SK-N-SH (cell line): ENCODE data around the gene TMA7. TPM values are rescaled to one million over a fixed set of nuclear protein-coding genes. Genes with fewer than 3 reads are reported as not detected.

Experiments
- CTCF ChIA-PET: fragments of 300-600, 350-600 bp; formaldehyde crosslinking; extraction: SDS; loops from one replicate; lab custom pipeline; 2021; lab: Yijun Ruan, JAX
- POLR2A ChIA-PET: fragments of 350-600 bp; sonication (Branson Sonifier 250); formaldehyde crosslinking; extraction: SDS; loops from one replicate; lab custom pipeline; 2020; ENCODE audit warnings: antibody characterized with exemption, inconsistent platforms; lab: Yijun Ruan, JAX
- DNase-seq: peaks from one replicate; pipeline ENCODE4 v3.0.0; 2012
- H2AFZ ChIP-seq: fragments of 200-600 bp; sonication (generic); 2 replicates; pipeline ENCODE4 v1.8.1; 2016; ENCODE audit warnings: antibody characterized with exemption, mild to moderate bottlenecking, low read depth
- H3F3A ChIP-seq: fragments of 200-600 bp; sonication (generic); replicated peaks from 2 replicates; pipeline ENCODE3; 2016; ENCODE audit warnings: antibody characterized with exemption, mild to moderate bottlenecking; ENCODE audit not compliant: insufficient read depth
- H3K27ac ChIP-seq, 2 experiments: fragments of 200-500 bp in 1 of 2; fragments of 200-600 bp in 1 of 2; sonication (Bioruptor generic) in 1 of 2; sonication (generic), shearing (Covaris generic) in 1 of 2; 2 replicates each; pipeline versions ENCODE4 v1.5.1 to v1.6.1; 2014 to 2016; ENCODE audit warnings: low read depth in 2 of 2, inconsistent platforms in 1 of 2, low read length in 1 of 2, mild to moderate bottlenecking in 1 of 2, mixed read lengths in 1 of 2
- H3K27me3 ChIP-seq: fragments of 200-600 bp; sonication (generic), shearing (Covaris generic); 2 replicates; pipeline ENCODE4 v1.6.1; 2016; ENCODE audit warnings: mixed run types; ENCODE audit not compliant: insufficient read depth
- H3K36me3 ChIP-seq, 2 experiments: fragments of 200-500 bp in 1 of 2; fragments of 200-600 bp in 1 of 2; sonication (Bioruptor generic) in 1 of 2; sonication (generic) in 1 of 2; replicated peaks in 1 of 2; 2 replicates each; pipeline versions ENCODE3 to v1.5.1; 2014 to 2016; ENCODE audit warnings: low read length in 1 of 2, mild to moderate bottlenecking in 1 of 2; ENCODE audit not compliant: insufficient read depth in 2 of 2, control insufficient read depth in 1 of 2
- H3K4me1 ChIP-seq, 2 experiments: fragments of 200-500 bp in 1 of 2; fragments of 200-600 bp in 1 of 2; sonication (Bioruptor generic) in 1 of 2; sonication (generic), shearing (Covaris generic) in 1 of 2; 2 replicates each; pipeline versions ENCODE4 v1.5.1 to v1.6.1; 2014 to 2016; ENCODE audit warnings: low read depth in 1 of 2, low read length in 1 of 2, mixed run types in 1 of 2; ENCODE audit not compliant: insufficient read depth in 2 of 2, control insufficient read depth in 1 of 2
- H3K4me2 ChIP-seq: fragments of 200-600 bp; sonication (generic), shearing (Covaris generic); 2 replicates; pipeline ENCODE4 v1.6.1; 2017; ENCODE audit warnings: mixed run types
- H3K4me3 ChIP-seq, 2 experiments: fragments of 200-500 bp in 1 of 2; fragments of 200-600 bp in 1 of 2; sonication (Bioruptor generic) in 1 of 2; sonication (generic), shearing (Covaris generic) in 1 of 2; 2 replicates each; pipeline versions ENCODE4 v1.5.1 to v1.8.1; 2014 to 2016; ENCODE audit warnings: low read depth in 2 of 2, inconsistent platforms in 1 of 2, low read length in 1 of 2, mild to moderate bottlenecking in 1 of 2, mixed read lengths in 1 of 2, moderate library complexity in 1 of 2
- H3K79me2 ChIP-seq: fragments of 200-600 bp; sonication (generic); 2 replicates; pipeline ENCODE4 v1.8.1; 2017; ENCODE audit warnings: mild to moderate bottlenecking; ENCODE audit not compliant: insufficient read depth
- H3K9ac ChIP-seq: fragments of 200-600 bp; sonication (generic); 2 replicates; pipeline ENCODE4 v1.6.1; 2017; ENCODE audit warnings: mixed run types
- H3K9me2 ChIP-seq: fragments of 200-600 bp; sonication (generic); 2 replicates; pipeline ENCODE4 v1.6.1; 2017; ENCODE audit warnings: mixed run types
- H3K9me3 ChIP-seq: fragments of 200-600 bp; sonication (generic); 2 replicates; pipeline ENCODE4 v1.6.1; 2017; ENCODE audit warnings: mixed run types, mild to moderate bottlenecking, moderate library complexity
- H4K20me1 ChIP-seq: fragments of 200-600 bp; sonication (generic); 2 replicates; pipeline ENCODE4 v1.6.1; 2017; ENCODE audit warnings: mild to moderate bottlenecking, mixed run types; ENCODE audit not compliant: insufficient read depth
- CHD2 ChIP-seq: fragments of 150-350 bp; IDR thresholded peaks from 2 replicates; pipeline ENCODE4 v1.6.1; 2018; ENCODE audit warnings: low read length; ENCODE audit not compliant: partially characterized antibody
- EZH2phosphoT487 ChIP-seq: fragments of 200-600 bp; sonication (generic); IDR thresholded peaks from 2 replicates; pipeline ENCODE4 v1.6.1; 2017; ENCODE audit warnings: low read depth, mixed run types, mild to moderate bottlenecking, antibody characterized with exemption, moderate library complexity, borderline replicate concordance
- FOSL2 ChIP-seq: IDR thresholded peaks from 2 replicates; pipeline ENCODE4 v1.4.0; 2012; ENCODE audit warnings: low read depth, mild to moderate bottlenecking, moderate library complexity, borderline replicate concordance
- FOXJ3 ChIP-seq: sonication (generic); formaldehyde crosslinking; IDR thresholded peaks from 2 replicates; pipeline ENCODE4 v1.5.1; 2020; ENCODE audit warnings: mild to moderate bottlenecking, missing genetic modification reagents
- FOXM1 ChIP-seq: IDR thresholded peaks from 2 replicates; pipeline ENCODE4 v1.4.0; 2012; ENCODE audit warnings: low read depth, mild to moderate bottlenecking
- MXI1 ChIP-seq: IDR thresholded peaks from 2 replicates; pipeline ENCODE4 v1.6.1; 2012; ENCODE audit warnings: mild to moderate bottlenecking, low read depth, low read length, improper control_type of control experiment
- NFIC ChIP-seq: IDR thresholded peaks from 2 replicates; pipeline ENCODE4 v1.4.0; 2012; ENCODE audit warnings: borderline replicate concordance
- POLR2AphosphoS5 ChIP-seq: IDR thresholded peaks from 2 replicates; pipeline ENCODE4 v1.6.1; 2012; ENCODE audit warnings: low read depth, low read length
- RXRA ChIP-seq: IDR thresholded peaks from 2 replicates; pipeline ENCODE4 v1.4.0; 2012; ENCODE audit warnings: low read depth, mild to moderate bottlenecking, borderline replicate concordance
- ZBTB33 ChIP-seq: IDR thresholded peaks from 2 replicates; pipeline ENCODE4 v1.4.0; 2012; ENCODE audit warnings: low read depth, borderline replicate concordance
- WGBS: methylation state at CpG from one replicate; pipeline ENCODE4 v1.1.6; 2017; ENCODE audit warnings: low lambda C conversion rate; 5-methylcytosine and 5-hydroxymethylcytosine counted together
- polyA plus RNA-seq, 3 experiments: library from polyadenylated mRNA; depleted of rRNA; stranded (reverse); fragments of >200 nt; gene quantifications; 2 replicates each; pipeline ENCODE4 v1.2.3, GENCODE V29; 2012

The TMA7 gene
- polyA plus RNA-seq, 1 of the 3 experiments (the other 2 are of a cell fraction): 438 TPM

DNA sequence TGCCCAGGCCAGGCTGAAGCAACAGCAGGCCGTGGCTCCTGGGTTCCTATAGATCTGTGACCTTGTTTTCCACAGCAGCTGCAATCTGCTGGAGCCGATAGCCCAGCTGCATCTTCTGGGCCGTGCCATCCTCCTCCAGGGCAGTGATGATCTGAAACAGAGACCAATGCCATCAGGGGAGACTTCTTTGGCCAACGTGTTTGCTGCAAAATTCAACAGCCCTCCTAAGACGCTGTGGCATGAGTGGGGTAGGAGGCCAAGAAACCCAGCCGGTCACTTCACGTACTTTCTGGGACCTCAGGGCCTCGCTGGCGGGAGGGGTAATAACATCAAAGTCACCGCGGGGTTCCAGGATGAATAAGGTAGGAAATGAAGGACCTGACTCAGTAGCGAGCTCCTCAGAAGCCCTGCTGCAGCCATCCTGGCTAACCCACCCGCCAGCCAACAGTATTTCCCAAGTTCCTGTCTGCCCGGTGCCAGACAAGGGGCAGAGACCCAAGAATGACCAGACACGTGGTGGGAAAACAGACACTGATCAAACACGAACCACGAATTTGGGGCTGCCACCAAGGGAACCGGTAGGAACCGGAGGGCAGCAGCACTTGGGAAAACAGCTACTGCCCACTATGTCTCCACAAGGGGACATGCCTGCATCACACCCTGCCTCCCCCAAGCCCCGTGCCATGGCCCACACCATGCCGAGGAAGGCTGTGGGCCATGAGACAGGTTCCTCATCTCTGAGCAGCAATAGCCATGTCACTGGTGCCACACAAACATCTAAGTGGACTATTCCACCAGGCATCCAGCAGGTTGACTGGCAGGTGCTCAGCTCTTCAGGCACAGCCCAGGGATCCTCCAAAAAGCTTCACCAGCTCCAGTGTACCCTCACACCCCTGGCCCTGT is 35.4 kb upstream of the TMA7 start:
- H3F3A ChIP-seq: peaks cover 12% of the 10 kb centered on the region
- H3K9me3 ChIP-seq: no peaks in the 10 kb centered on the region
- no peaks in the 10 kb centered on the region for H3K79me2 ChIP-seq
- H2AFZ ChIP-seq: no peak overlapping the region
- H3K9ac ChIP-seq: no peak overlapping the region
- no peak for TF ChIP-seq FOXM1
- no peak for TF ChIP-seq FOXJ3 (CRISPR knock-in tag)
- no peak for TF ChIP-seq MXI1
- no peak for TF ChIP-seq NFIC
- no peaks in the 10 kb centered on the region for H4K20me1 ChIP-seq
- H3K36me3 ChIP-seq: peaks cover 0 to 34% of the 10 kb centered on the region in 2 experiments
- 90% methylated on average over 17 of the region's 21 CpGs for WGBS
- DNase-seq: no peak
- ChIA-PET CTCF (interaction anchor here (1.9 to 15.6 kb wide), 2 partner anchors 17 to 27 kb away, joined by 7 to 399 read pairs; partner anchors contain the start of gene PLXNB1), POLR2A (no interaction called here)
- H3K9me2 ChIP-seq: no peaks in the 10 kb centered on the region
- peaks cover 3 to 6% of the 10 kb centered on the region in 2 experiments; a peak in 2 of 4 replicates for H3K4me1 ChIP-seq
- H3K27ac ChIP-seq: no peak overlapping the region
- H3K4me2 ChIP-seq: no peak overlapping the region
- no peaks in the 10 kb centered on the region for H3K27me3 ChIP-seq
- H3K4me3 ChIP-seq: no peak overlapping the region

DNA sequence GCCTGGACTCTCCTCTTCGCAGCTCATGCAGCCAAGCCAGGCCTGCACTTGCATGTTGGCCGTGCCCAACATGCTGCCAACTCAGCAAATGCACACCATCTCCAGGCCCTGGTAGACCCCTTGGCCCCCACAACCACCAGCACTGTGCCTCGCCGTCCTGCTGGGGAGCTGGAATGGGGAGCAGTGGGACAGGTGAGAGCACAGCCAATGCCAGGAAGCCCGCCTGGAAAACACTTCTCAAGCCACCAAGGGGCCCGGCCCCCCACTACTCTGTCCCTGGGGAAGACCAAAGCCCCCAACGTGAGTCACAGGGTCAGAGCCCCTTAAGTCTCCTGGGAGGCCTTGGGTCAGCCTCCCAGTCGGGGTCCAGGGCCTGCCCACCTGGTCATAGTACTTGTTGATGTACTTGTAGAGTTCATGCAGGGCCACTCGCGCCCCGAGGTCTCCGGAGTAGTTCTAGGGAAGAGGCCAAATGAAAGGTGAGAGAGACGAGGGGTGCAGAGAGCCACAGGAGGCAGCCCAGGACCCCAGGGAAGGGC is 34.6 kb upstream of the TMA7 start:
- Histone ChIP-seq H2AFZ (no peak overlapping the region), H3K4me3 (no peak overlapping the region), H3K9ac (no peak overlapping the region), H3K36me3 (peaks cover 0 to 39% of the 10 kb centered on the region in 2 experiments), H3K4me1 (peaks cover 0 to 6% of the 10 kb centered on the region in 2 experiments; a peak in 1 of 4 replicates), H3F3A (peaks cover 12% of the 10 kb centered on the region), H3K4me2 (no peak overlapping the region), H3K9me3 (no peaks in the 10 kb centered on the region), H3K27ac (no peak overlapping the region), H3K79me2 (no peaks in the 10 kb centered on the region), H3K9me2 (no peaks in the 10 kb centered on the region), H3K27me3 (no peaks in the 10 kb centered on the region), H4K20me1 (no peaks in the 10 kb centered on the region)
- TF ChIP-seq EZH2phosphoT487 (no peak), FOSL2 (no peak), POLR2AphosphoS5 (no peak), CHD2 (no peak), ZBTB33 (no peak), RXRA (no peak)
- CTCF ChIA-PET: interaction anchor here (1.9 to 15.6 kb wide), 2 partner anchors 16 to 26 kb away, joined by 7 to 399 read pairs; partner anchors contain the start of gene PLXNB1
- no peak for DNase-seq
- 88% methylated on average over 12 of the region's 13 CpGs for WGBS
- POLR2A ChIA-PET: no interaction called here
